ENCODE data around the gene POMT2. TPM values are rescaled to one million over a fixed set of nuclear protein-coding genes. Genes with fewer than 3 reads are reported as not detected.

The POMT2 gene
- total RNA-seq, 1 donor from 2014 or later, result 15.7 TPM

- DNase-seq (ENCODE audit: low spot score) (no peak), ATAC-seq (no peak)
These were observed 51.6 kb downstream of the POMT2 start for GRCh38 chr14:77268989-77269600.

GRCh38 chr14:77267937-77268699, 52.6 kb downstream of the POMT2 start:
- no peak for ATAC-seq
- no peak for DNase-seq (ENCODE audit: low spot score)

GRCh38 chr14:77266336-77266735, 54.3 kb downstream of the POMT2 start:
- DNase-seq (ENCODE audit: low spot score) (no peak), ATAC-seq (no peak)

- DNase-seq (ENCODE audit: low spot score) (no peak), ATAC-seq (no peak)
These were observed 54.9 kb downstream of the POMT2 start for GRCh38 chr14:77265561-77266335.

- DNase-seq (ENCODE audit: low spot score) (no peak), ATAC-seq (no peak)
These were observed 55.5 kb downstream of the POMT2 start for GRCh38 chr14:77265187-77265515.

GRCh38 chr14:77264466-77265186, 56.1 kb downstream of the POMT2 start:
- DNase-seq (ENCODE audit: low spot score) (no peak), ATAC-seq (no peak)

- ATAC-seq (peak; percentile 12), DNase-seq (ENCODE audit: low spot score) (no peak)
These were observed 60.1 kb downstream of the POMT2 start for GRCh38 chr14:77260631-77261030.

- DNase-seq (ENCODE audit: low spot score) (no peak), ATAC-seq (no peak)
These were observed 60.5 kb downstream of the POMT2 start for GRCh38 chr14:77260199-77260598.

GRCh38 chr14:77259025-77259715, 61.5 kb downstream of the POMT2 start:
- DNase-seq (ENCODE audit: low spot score) (no peak), ATAC-seq (no peak)

GRCh38 chr14:77258566-77258965, 62.1 kb downstream of the POMT2 start:
- no peak for DNase-seq (ENCODE audit: low spot score)
- no peak for ATAC-seq

- no peak for DNase-seq (ENCODE audit: low spot score)
- no peak for ATAC-seq
These were observed 63.0 kb downstream of the POMT2 start for GRCh38 chr14:77257700-77258099.

GRCh38 chr14:77256694-77257093, 64.0 kb downstream of the POMT2 start:
- ATAC-seq, result no peak
- no peak for DNase-seq (ENCODE audit: low spot score)

- DNase-seq (ENCODE audit: low spot score), result no peak
- ATAC-seq, result no peak
These were observed 67.1 kb downstream of the POMT2 start for GRCh38 chr14:77253333-77254190.

GRCh38 chr14:77251870-77252269, 68.8 kb downstream of the POMT2 start:
- ATAC-seq (no peak), DNase-seq (ENCODE audit: low spot score) (no peak)

- no peak for ATAC-seq
- no peak for DNase-seq (ENCODE audit: low spot score)
These were observed 69.8 kb downstream of the POMT2 start for GRCh38 chr14:77250927-77251326.

- ATAC-seq (no peak), DNase-seq (ENCODE audit: low spot score) (no peak)
These were observed 71.4 kb downstream of the POMT2 start for GRCh38 chr14:77249286-77249685.

- ATAC-seq (no peak), DNase-seq (ENCODE audit: low spot score) (no peak)
These were observed 72.0 kb downstream of the POMT2 start for GRCh38 chr14:77248666-77249065.

GRCh38 chr14:77246784-77247183, 73.9 kb downstream of the POMT2 start:
- no peak for DNase-seq (ENCODE audit: low spot score)
- no peak for ATAC-seq

- no peak for ATAC-seq
- no peak for DNase-seq (ENCODE audit: low spot score)
These were observed 74.9 kb downstream of the POMT2 start for GRCh38 chr14:77245820-77246219.

- ATAC-seq (no peak), DNase-seq (ENCODE audit: low spot score) (no peak)
These were observed 76.8 kb downstream of the POMT2 start for GRCh38 chr14:77243853-77244252.
